Measurements from ENCODE around the gene PRKCA. TPM values are rescaled to one million over a fixed set of nuclear protein-coding genes. Genes with fewer than 3 reads are reported as not detected.

PRKCA gene
- total RNA-seq, 1 experiment from 2014 or later = 22.6 TPM

- intact Hi-C loops (cut with micrococcal nuclease) = no loop called here
- Histone ChIP-seq H3K79me2 (ENCODE audit: low read length) (peaks cover 53% of the 10 kb centered on the region), H3K9me2 (replicated peaks; ENCODE audit: low read length) (no peaks in the 10 kb centered on the region), H3K4me1 (ENCODE audit: insufficient read depth, low read length) (0 out of 2 replicates have a peak, but pooled peaks cover 2% of the 10 kb centered on the region), H3K9me3 (ENCODE audit: low read length) (no peaks in the 10 kb centered on the region), H3K4me2 (ENCODE audit: low read length) (no peak overlapping the region), H4K20me1 (ENCODE audit: low read length) (no peaks in the 10 kb centered on the region), H3K27me3 (ENCODE audit: low read length) (no peaks in the 10 kb centered on the region), H3F3A (ENCODE audit: low read length, unreplicated experiment) (no peaks in the 10 kb centered on the region), H3K36me3 (ENCODE audit: low read depth, low read length) (no peaks in the 10 kb centered on the region), H3K9ac (ENCODE audit: low read length) (no peak overlapping the region), H3K27ac (ENCODE audit: low read length) (no peak overlapping the region), H3K4me3 (ENCODE audit: low read length) (no peak overlapping the region), H2AFZ (ENCODE audit: low read length) (no peak overlapping the region)
- DNase-seq (no peak), ATAC-seq (no peak)
- no TSS peak for BruUV-seq (replicated peaks)
- ChIA-PET CTCF (no interaction called here), POLR2A (ENCODE audit: unreplicated experiment) (interaction anchor here (0.6 kb wide), 1 partner anchor 134 kb away, joined by 9 read pairs; no protein-coding TSS in a partner anchor)
- TF ChIP-seq, protein P1, sequence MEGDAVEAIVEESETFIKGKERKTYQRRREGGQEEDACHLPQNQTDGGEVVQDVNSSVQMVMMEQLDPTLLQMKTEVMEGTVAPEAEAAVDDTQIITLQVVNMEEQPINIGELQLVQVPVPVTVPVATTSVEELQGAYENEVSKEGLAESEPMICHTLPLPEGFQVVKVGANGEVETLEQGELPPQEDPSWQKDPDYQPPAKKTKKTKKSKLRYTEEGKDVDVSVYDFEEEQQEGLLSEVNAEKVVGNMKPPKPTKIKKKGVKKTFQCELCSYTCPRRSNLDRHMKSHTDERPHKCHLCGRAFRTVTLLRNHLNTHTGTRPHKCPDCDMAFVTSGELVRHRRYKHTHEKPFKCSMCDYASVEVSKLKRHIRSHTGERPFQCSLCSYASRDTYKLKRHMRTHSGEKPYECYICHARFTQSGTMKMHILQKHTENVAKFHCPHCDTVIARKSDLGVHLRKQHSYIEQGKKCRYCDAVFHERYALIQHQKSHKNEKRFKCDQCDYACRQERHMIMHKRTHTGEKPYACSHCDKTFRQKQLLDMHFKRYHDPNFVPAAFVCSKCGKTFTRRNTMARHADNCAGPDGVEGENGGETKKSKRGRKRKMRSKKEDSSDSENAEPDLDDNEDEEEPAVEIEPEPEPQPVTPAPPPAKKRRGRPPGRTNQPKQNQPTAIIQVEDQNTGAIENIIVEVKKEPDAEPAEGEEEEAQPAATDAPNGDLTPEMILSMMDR (conservative IDR thresholded peaks at IDR 0.05; ENCODE audit: low read depth, low read length) = no peak
- no peak for TF ChIP-seq EZH2 (IDR thresholded peaks at IDR 0.05; ENCODE audit: low read length, unreplicated experiment)
- no peak for TF ChIP-seq EZH2phosphoT487 (IDR thresholded peaks at IDR 0.05; ENCODE audit: borderline replicate concordance, low read length)
Measured at GRCh38 chr17:66438101-66438500, 135.7 kb downstream of the PRKCA start.

- Histone ChIP-seq H3K9ac (ENCODE audit: low read length) (no peak overlapping the region), H2AFZ (ENCODE audit: low read length) (no peak overlapping the region), H3K4me2 (ENCODE audit: low read length) (no peak overlapping the region), H3K27me3 (ENCODE audit: low read length) (no peaks in the 10 kb centered on the region), H3K27ac (ENCODE audit: low read length) (no peak overlapping the region), H3K4me3 (ENCODE audit: low read length) (no peak overlapping the region), H3K4me1 (ENCODE audit: insufficient read depth, low read length) (no peaks in the 10 kb centered on the region), H3F3A (ENCODE audit: low read length, unreplicated experiment) (no peaks in the 10 kb centered on the region), H3K79me2 (ENCODE audit: low read length) (peaks cover 26% of the 10 kb centered on the region), H3K9me3 (ENCODE audit: low read length) (no peaks in the 10 kb centered on the region), H3K9me2 (replicated peaks; ENCODE audit: low read length) (no peaks in the 10 kb centered on the region), H4K20me1 (ENCODE audit: low read length) (no peaks in the 10 kb centered on the region), H3K36me3 (ENCODE audit: low read depth, low read length) (no peaks in the 10 kb centered on the region)
- DNase-seq = no peak
- CTCF ChIA-PET = interaction anchor here (0.6 to 0.7 kb wide), 2 partner anchors 124 to 284 kb away, joined by 3 read pairs; no protein-coding TSS in a partner anchor
- BruUV-seq (replicated peaks) = no TSS peak
- TF ChIP-seq EZH2 (IDR thresholded peaks at IDR 0.05; ENCODE audit: low read length, unreplicated experiment) (no peak), EZH2phosphoT487 (IDR thresholded peaks at IDR 0.05; ENCODE audit: borderline replicate concordance, low read length) (no peak)
- TF ChIP-seq, protein P1 (conservative IDR thresholded peaks at IDR 0.05; ENCODE audit: low read depth, low read length) = no peak
- no peak for ATAC-seq
- intact Hi-C loops (cut with micrococcal nuclease) = no loop called here
- POLR2A ChIA-PET (ENCODE audit: unreplicated experiment) = no interaction called here
Measured at GRCh38 chr17:66441101-66441661, 138.8 kb downstream of the PRKCA start.

GRCh38 chr17:66443166-66443565 is 140.8 kb downstream of the PRKCA start:
- POLR2A ChIA-PET (ENCODE audit: unreplicated experiment) = no interaction called here
- no TSS peak for BruUV-seq (replicated peaks)
- no peaks in the 10 kb centered on the region for H3K9me2 ChIP-seq (replicated peaks; ENCODE audit: low read length)
- CTCF ChIA-PET = no interaction called here
- no peaks in the 10 kb centered on the region for H3K27me3 ChIP-seq (ENCODE audit: low read length)
- H3K27ac ChIP-seq (ENCODE audit: low read length) = no peak overlapping the region
- H3K79me2 ChIP-seq (ENCODE audit: low read length) = peaks cover 14% of the 10 kb centered on the region
- H3K36me3 ChIP-seq (ENCODE audit: low read depth, low read length) = no peaks in the 10 kb centered on the region
- H4K20me1 ChIP-seq (ENCODE audit: low read length) = no peaks in the 10 kb centered on the region
- H3K4me2 ChIP-seq (ENCODE audit: low read length) = no peak overlapping the region
- intact Hi-C loops (cut with micrococcal nuclease) = no loop called here
- no peak overlapping the region for H3K9ac ChIP-seq (ENCODE audit: low read length)
- ATAC-seq (no peak), DNase-seq (no peak)
- TF ChIP-seq EZH2 (IDR thresholded peaks at IDR 0.05; ENCODE audit: low read length, unreplicated experiment) (no peak), EZH2phosphoT487 (IDR thresholded peaks at IDR 0.05; ENCODE audit: borderline replicate concordance, low read length) (no peak)
- TF ChIP-seq, protein P1 (conservative IDR thresholded peaks at IDR 0.05; ENCODE audit: low read depth, low read length) = no peak
- no peak overlapping the region for H3K4me3 ChIP-seq (ENCODE audit: low read length)
- H3K9me3 ChIP-seq (ENCODE audit: low read length) = no peaks in the 10 kb centered on the region
- no peaks in the 10 kb centered on the region for H3F3A ChIP-seq (ENCODE audit: low read length, unreplicated experiment)
- no peaks in the 10 kb centered on the region for H3K4me1 ChIP-seq (ENCODE audit: insufficient read depth, low read length)
- no peak overlapping the region for H2AFZ ChIP-seq (ENCODE audit: low read length)
